ENCODE measurements around the gene GOLPH3. TPM values are rescaled to one million over a fixed set of nuclear protein-coding genes. Genes with fewer than 3 reads are reported as not detected.

Gene GOLPH3
- total RNA-seq, 1 donor from 2014 or later, result 68.5 TPM

GRCh38 chr5:32110111-32110696, 63.9 kb downstream of the GOLPH3 start:
- no peak overlapping the region for H3K27ac Mint-ChIP-seq (ENCODE audit: unreplicated experiment)
- TF ChIP-seq CTCF (IDR thresholded peaks at IDR 0.05; ENCODE audit: partially characterized antibody, unreplicated experiment), result no peak
- peaks cover 4% of the 10 kb centered on the region for H3K36me3 Mint-ChIP-seq (ENCODE audit: unreplicated experiment)
- H3K9me3 Mint-ChIP-seq (ENCODE audit: unreplicated experiment), result peaks cover 2% of the 10 kb centered on the region
- H3K4me1 Mint-ChIP-seq (ENCODE audit: low read depth, unreplicated experiment), result peaks cover 3% of the 10 kb centered on the region
- H3K4me3 Mint-ChIP-seq (ENCODE audit: unreplicated experiment), result no peak overlapping the region
- no peak for DNase-seq
- no peaks in the 10 kb centered on the region for H3K27me3 Mint-ChIP-seq (ENCODE audit: unreplicated experiment)

- Mint-ChIP-seq H3K27me3 (ENCODE audit: unreplicated experiment) (no peaks in the 10 kb centered on the region), H3K9me3 (ENCODE audit: unreplicated experiment) (peaks cover 2% of the 10 kb centered on the region), H3K4me1 (ENCODE audit: low read depth, unreplicated experiment) (peaks cover 3% of the 10 kb centered on the region), H3K4me3 (ENCODE audit: unreplicated experiment) (no peak overlapping the region), H3K27ac (ENCODE audit: unreplicated experiment) (no peak overlapping the region), H3K36me3 (ENCODE audit: unreplicated experiment) (peaks cover 4% of the 10 kb centered on the region)
- DNase-seq, result no peak
- TF ChIP-seq CTCF (IDR thresholded peaks at IDR 0.05; ENCODE audit: partially characterized antibody, unreplicated experiment), result no peak
Observed at GRCh38 chr5:32109236-32109635, 64.9 kb downstream of the GOLPH3 start.

GRCh38 chr5:32108167-32108566, 66.0 kb downstream of the GOLPH3 start:
- peaks cover 4% of the 10 kb centered on the region for H3K36me3 Mint-ChIP-seq (ENCODE audit: unreplicated experiment)
- H3K4me3 Mint-ChIP-seq (ENCODE audit: unreplicated experiment), result no peak overlapping the region

GRCh38 chr5:32107291-32107690, 66.8 kb downstream of the GOLPH3 start:
- DNase-seq, result no peak
- Mint-ChIP-seq H3K36me3 (ENCODE audit: unreplicated experiment) (peaks cover 4% of the 10 kb centered on the region), H3K4me3 (ENCODE audit: unreplicated experiment) (no peak overlapping the region), H3K9me3 (ENCODE audit: unreplicated experiment) (peaks cover 3% of the 10 kb centered on the region), H3K27ac (ENCODE audit: unreplicated experiment) (no peak overlapping the region), H3K27me3 (ENCODE audit: unreplicated experiment) (peaks cover 2% of the 10 kb centered on the region), H3K4me1 (ENCODE audit: low read depth, unreplicated experiment) (peaks cover 3% of the 10 kb centered on the region)
- TF ChIP-seq CTCF (IDR thresholded peaks at IDR 0.05; ENCODE audit: partially characterized antibody, unreplicated experiment), result no peak

More at GRCh38 chr5:32108167-32108566, 66.0 kb downstream of the GOLPH3 start:
- no peak for DNase-seq
- Mint-ChIP-seq H3K27ac (ENCODE audit: unreplicated experiment) (no peak overlapping the region), H3K9me3 (ENCODE audit: unreplicated experiment) (peaks cover 2% of the 10 kb centered on the region), H3K27me3 (ENCODE audit: unreplicated experiment) (no peaks in the 10 kb centered on the region), H3K4me1 (ENCODE audit: low read depth, unreplicated experiment) (peaks cover 3% of the 10 kb centered on the region)
- TF ChIP-seq CTCF (IDR thresholded peaks at IDR 0.05; ENCODE audit: partially characterized antibody, unreplicated experiment), result no peak

GRCh38 chr5:32103521-32103920, 70.6 kb downstream of the GOLPH3 start:
- DNase-seq, result no peak
- Mint-ChIP-seq H3K27me3 (ENCODE audit: unreplicated experiment) (peaks cover 2% of the 10 kb centered on the region), H3K9me3 (ENCODE audit: unreplicated experiment) (peaks cover 4% of the 10 kb centered on the region), H3K36me3 (ENCODE audit: unreplicated experiment) (peaks cover 4% of the 10 kb centered on the region), H3K4me3 (ENCODE audit: unreplicated experiment) (no peak overlapping the region), H3K4me1 (ENCODE audit: low read depth, unreplicated experiment) (peaks cover 9% of the 10 kb centered on the region), H3K27ac (ENCODE audit: unreplicated experiment) (no peak overlapping the region)
- TF ChIP-seq CTCF (IDR thresholded peaks at IDR 0.05; ENCODE audit: partially characterized antibody, unreplicated experiment), result no peak

All from glutamatergic neuron (in vitro differentiated cells).